SK-N-SH (cell line): Measurements from ENCODE around the gene SPON2. TPM values are rescaled to one million over a fixed set of nuclear protein-coding genes. Genes with fewer than 3 reads are reported as not detected.

Experiments used
- CTCF ChIA-PET: fragments of 300-600, 350-600 bp; formaldehyde crosslinking; extraction: SDS; loops from one replicate; lab custom pipeline; 2021; lab: Yijun Ruan, JAX
- POLR2A ChIA-PET: fragments of 350-600 bp; sonication (Branson Sonifier 250); formaldehyde crosslinking; extraction: SDS; loops from one replicate; lab custom pipeline; 2020; ENCODE audit warnings: antibody characterized with exemption, inconsistent platforms; lab: Yijun Ruan, JAX
- DNase-seq: peaks from one replicate; pipeline ENCODE4 v3.0.0; 2012
- H2AFZ ChIP-seq: fragments of 200-600 bp; sonication (generic); 2 replicates; pipeline ENCODE4 v1.8.1; 2016; ENCODE audit warnings: antibody characterized with exemption, mild to moderate bottlenecking, low read depth
- H3F3A ChIP-seq: fragments of 200-600 bp; sonication (generic); replicated peaks from 2 replicates; pipeline ENCODE3; 2016; ENCODE audit warnings: antibody characterized with exemption, mild to moderate bottlenecking; ENCODE audit not compliant: insufficient read depth
- H3K27ac ChIP-seq, 2 experiments: fragments of 200-500 bp in 1 of 2; fragments of 200-600 bp in 1 of 2; sonication (Bioruptor generic) in 1 of 2; sonication (generic), shearing (Covaris generic) in 1 of 2; 2 replicates each; pipeline versions ENCODE4 v1.5.1 to v1.6.1; 2014 to 2016; ENCODE audit warnings: low read depth in 2 of 2, inconsistent platforms in 1 of 2, low read length in 1 of 2, mild to moderate bottlenecking in 1 of 2, mixed read lengths in 1 of 2
- H3K27me3 ChIP-seq: fragments of 200-600 bp; sonication (generic), shearing (Covaris generic); 2 replicates; pipeline ENCODE4 v1.6.1; 2016; ENCODE audit warnings: mixed run types; ENCODE audit not compliant: insufficient read depth
- H3K36me3 ChIP-seq, 2 experiments: fragments of 200-500 bp in 1 of 2; fragments of 200-600 bp in 1 of 2; sonication (Bioruptor generic) in 1 of 2; sonication (generic) in 1 of 2; replicated peaks in 1 of 2; 2 replicates each; pipeline versions ENCODE3 to v1.5.1; 2014 to 2016; ENCODE audit warnings: low read length in 1 of 2, mild to moderate bottlenecking in 1 of 2; ENCODE audit not compliant: insufficient read depth in 2 of 2, control insufficient read depth in 1 of 2
- H3K4me1 ChIP-seq, 2 experiments: fragments of 200-500 bp in 1 of 2; fragments of 200-600 bp in 1 of 2; sonication (Bioruptor generic) in 1 of 2; sonication (generic), shearing (Covaris generic) in 1 of 2; 2 replicates each; pipeline versions ENCODE4 v1.5.1 to v1.6.1; 2014 to 2016; ENCODE audit warnings: low read depth in 1 of 2, low read length in 1 of 2, mixed run types in 1 of 2; ENCODE audit not compliant: insufficient read depth in 2 of 2, control insufficient read depth in 1 of 2
- H3K4me2 ChIP-seq: fragments of 200-600 bp; sonication (generic), shearing (Covaris generic); 2 replicates; pipeline ENCODE4 v1.6.1; 2017; ENCODE audit warnings: mixed run types
- H3K4me3 ChIP-seq, 2 experiments: fragments of 200-500 bp in 1 of 2; fragments of 200-600 bp in 1 of 2; sonication (Bioruptor generic) in 1 of 2; sonication (generic), shearing (Covaris generic) in 1 of 2; 2 replicates each; pipeline versions ENCODE4 v1.5.1 to v1.8.1; 2014 to 2016; ENCODE audit warnings: low read depth in 2 of 2, inconsistent platforms in 1 of 2, low read length in 1 of 2, mild to moderate bottlenecking in 1 of 2, mixed read lengths in 1 of 2, moderate library complexity in 1 of 2
- H3K79me2 ChIP-seq: fragments of 200-600 bp; sonication (generic); 2 replicates; pipeline ENCODE4 v1.8.1; 2017; ENCODE audit warnings: mild to moderate bottlenecking; ENCODE audit not compliant: insufficient read depth
- H3K9ac ChIP-seq: fragments of 200-600 bp; sonication (generic); 2 replicates; pipeline ENCODE4 v1.6.1; 2017; ENCODE audit warnings: mixed run types
- H3K9me2 ChIP-seq: fragments of 200-600 bp; sonication (generic); 2 replicates; pipeline ENCODE4 v1.6.1; 2017; ENCODE audit warnings: mixed run types
- H3K9me3 ChIP-seq: fragments of 200-600 bp; sonication (generic); 2 replicates; pipeline ENCODE4 v1.6.1; 2017; ENCODE audit warnings: mixed run types, mild to moderate bottlenecking, moderate library complexity
- H4K20me1 ChIP-seq: fragments of 200-600 bp; sonication (generic); 2 replicates; pipeline ENCODE4 v1.6.1; 2017; ENCODE audit warnings: mild to moderate bottlenecking, mixed run types; ENCODE audit not compliant: insufficient read depth
- EZH2phosphoT487 ChIP-seq: fragments of 200-600 bp; sonication (generic); IDR thresholded peaks from 2 replicates; pipeline ENCODE4 v1.6.1; 2017; ENCODE audit warnings: low read depth, mixed run types, mild to moderate bottlenecking, antibody characterized with exemption, moderate library complexity, borderline replicate concordance
- FOSL2 ChIP-seq: IDR thresholded peaks from 2 replicates; pipeline ENCODE4 v1.4.0; 2012; ENCODE audit warnings: low read depth, mild to moderate bottlenecking, moderate library complexity, borderline replicate concordance
- FOXM1 ChIP-seq: IDR thresholded peaks from 2 replicates; pipeline ENCODE4 v1.4.0; 2012; ENCODE audit warnings: low read depth, mild to moderate bottlenecking
- POLR2AphosphoS5 ChIP-seq: IDR thresholded peaks from 2 replicates; pipeline ENCODE4 v1.6.1; 2012; ENCODE audit warnings: low read depth, low read length
- RAD21 ChIP-seq: IDR thresholded peaks from 2 replicates; pipeline ENCODE4 v1.6.1; 2012; ENCODE audit warnings: mild to moderate bottlenecking, low read length
- RCOR1 ChIP-seq: fragments of 150-350 bp; IDR thresholded peaks from 2 replicates; pipeline ENCODE4 v1.6.1; 2017; ENCODE audit warnings: antibody characterized with exemption, low read length
- TAF1 ChIP-seq: IDR thresholded peaks from 2 replicates; pipeline ENCODE4 v1.6.1; 2012; ENCODE audit warnings: low read depth, mild to moderate bottlenecking, low read length, moderate library complexity, borderline replicate concordance
- YY1 ChIP-seq: IDR thresholded peaks from 2 replicates; pipeline ENCODE4 v1.4.0; 2012; ENCODE audit warnings: low read depth, mild to moderate bottlenecking
- WGBS: methylation state at CpG from one replicate; pipeline ENCODE4 v1.1.6; 2017; ENCODE audit warnings: low lambda C conversion rate; 5-methylcytosine and 5-hydroxymethylcytosine counted together
- polyA plus RNA-seq, 3 experiments: library from polyadenylated mRNA; depleted of rRNA; stranded (reverse); fragments of >200 nt; gene quantifications; 2 replicates each; pipeline ENCODE4 v1.2.3, GENCODE V29; 2012
- TF ChIP-seq, protein P1 (sequence below): IDR thresholded peaks from 2 replicates; pipeline ENCODE4 v1.4.0; 2012; ENCODE audit warnings: low read depth, borderline replicate concordance
- TF ChIP-seq, protein P2 (sequence below): IDR thresholded peaks from 2 replicates; pipeline ENCODE4 v1.6.1; 2012; ENCODE audit warnings: mild to moderate bottlenecking, low read depth, low read length, moderate library complexity

Gene SPON2
- polyA plus RNA-seq, 1 of the 3 experiments (the other 2 are of a cell fraction): 11.4 TPM

DNA sequence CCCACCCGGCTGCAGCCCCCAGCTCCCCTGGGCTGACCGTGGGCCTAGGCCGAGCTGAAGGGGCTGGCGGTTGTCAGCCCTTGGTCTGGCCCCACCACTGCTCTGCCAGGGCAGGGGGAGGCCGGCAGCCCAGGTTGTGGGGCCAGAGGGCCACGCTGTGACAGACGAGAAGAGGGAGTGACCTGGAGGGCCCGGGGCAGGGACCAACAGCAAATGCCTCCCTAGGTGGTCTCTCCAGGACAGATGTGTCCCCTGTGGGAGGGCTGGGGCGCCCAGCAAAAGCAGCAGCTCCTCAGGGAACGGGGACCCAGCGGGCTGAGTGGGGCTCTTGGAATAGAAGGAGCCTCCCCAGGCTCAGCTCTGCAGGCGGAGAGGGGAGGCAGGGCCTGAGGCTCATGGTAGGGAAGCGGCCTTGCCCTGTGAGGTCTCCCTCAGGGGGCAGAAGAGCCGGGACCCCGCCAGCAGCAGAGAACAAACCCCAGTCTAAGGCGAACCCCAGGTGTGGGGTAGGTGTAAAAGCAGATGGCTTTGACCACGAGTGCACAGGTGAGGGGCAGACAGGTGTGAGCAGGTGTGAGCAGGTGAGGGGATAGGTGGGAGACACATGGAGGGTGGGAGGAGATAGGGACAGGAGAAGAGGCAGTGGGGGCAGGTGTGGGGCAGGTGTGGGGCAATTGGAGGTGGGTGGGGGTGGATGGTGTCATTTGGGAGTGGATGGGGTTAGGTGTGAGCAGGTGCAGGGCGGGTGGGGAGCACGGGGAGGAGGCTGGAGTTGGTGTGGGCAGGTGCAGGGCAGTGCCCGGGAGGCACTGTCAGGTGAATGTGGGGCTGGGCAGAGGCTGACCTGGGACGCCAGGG lies 34.1 kb upstream of the SPON2 start:
- H2AFZ ChIP-seq: no peak overlapping the region
- WGBS: 84% methylated on average over 9 of the region's 21 CpGs
- H3K4me2 ChIP-seq: no peak overlapping the region
- CTCF ChIA-PET: interaction anchor here (0.6 to 0.9 kb wide), 2 partner anchors 10 to 375 kb away, joined by 3 to 4 read pairs; no protein-coding TSS in a partner anchor
- H3K79me2 ChIP-seq: no peaks in the 10 kb centered on the region
- H3K9ac ChIP-seq: no peak overlapping the region
- POLR2A ChIA-PET: no interaction called here
- no peaks in the 10 kb centered on the region for H3K27me3 ChIP-seq
- H4K20me1 ChIP-seq: no peaks in the 10 kb centered on the region
- H3K27ac ChIP-seq: no peak overlapping the region; a peak in 1 of 4 replicates
- DNase-seq: no peak
- peaks cover 0 to 10% of the 10 kb centered on the region in 2 experiments for H3K36me3 ChIP-seq
- no peaks in the 10 kb centered on the region for H3K9me3 ChIP-seq
- no peaks in the 10 kb centered on the region for H3K9me2 ChIP-seq
- no peaks in the 10 kb centered on the region for H3F3A ChIP-seq
- no peak for TF ChIP-seq RCOR1
- no peak for TF ChIP-seq POLR2AphosphoS5
- no peak overlapping the region for H3K4me3 ChIP-seq
- peaks cover 0 to 54% of the 10 kb centered on the region in 2 experiments; a peak in 1 of 4 replicates for H3K4me1 ChIP-seq

DNA sequence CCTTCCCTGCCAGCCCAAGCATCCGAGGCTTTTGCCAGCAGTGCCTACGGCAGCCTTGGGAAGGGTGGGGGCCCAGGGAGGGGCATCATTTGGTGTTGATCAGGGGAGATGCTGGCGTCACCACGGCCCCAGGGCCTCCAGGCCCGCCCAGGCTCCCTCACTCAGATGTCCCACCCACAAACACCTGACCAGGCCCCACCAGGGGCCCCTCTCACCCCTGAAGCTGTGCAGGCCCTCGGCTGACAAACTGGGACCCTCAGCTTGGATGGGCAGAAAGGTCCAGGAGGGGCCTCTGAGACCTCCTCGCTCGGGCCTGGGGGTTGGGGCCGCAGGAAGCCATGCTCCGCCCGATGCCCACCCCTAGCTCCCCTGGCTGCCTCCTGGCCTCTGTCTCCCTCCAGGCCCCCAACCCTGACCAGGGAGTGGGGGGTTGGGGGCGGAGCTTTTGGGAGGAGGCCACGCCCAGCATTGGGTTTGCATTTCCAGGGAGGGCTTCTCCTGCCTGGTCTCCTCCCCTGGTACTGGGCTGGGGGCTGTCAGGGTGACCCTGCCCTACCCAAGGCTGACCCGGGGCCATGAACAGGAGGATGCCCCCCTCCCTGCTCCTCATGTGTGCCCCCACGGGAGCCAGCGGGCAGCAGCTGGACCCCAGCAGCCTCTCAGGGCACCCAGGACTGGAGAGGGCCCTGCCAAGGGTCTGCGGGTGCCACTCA lies 33.4 kb upstream of the SPON2 start:
- DNase-seq: no peak
- Histone ChIP-seq H3K4me2 (no peak overlapping the region), H3K79me2 (no peaks in the 10 kb centered on the region), H3K9ac (no peak overlapping the region), H3K27me3 (no peaks in the 10 kb centered on the region), H3K4me1 (peaks cover 1 to 55% of the 10 kb centered on the region in 2 experiments; a peak in 2 of 4 replicates), H4K20me1 (no peaks in the 10 kb centered on the region), H3K9me3 (no peaks in the 10 kb centered on the region), H3K36me3 (peaks cover 0 to 5% of the 10 kb centered on the region in 2 experiments), H3K4me3 (no peak overlapping the region), H3F3A (no peaks in the 10 kb centered on the region), H3K27ac (peak overlapping the region in 1 of 2 experiments; percentile 16; a peak in 1 of 4 replicates), H3K9me2 (no peaks in the 10 kb centered on the region), H2AFZ (no peak overlapping the region)
- no CpG with 5 or more reads among the region's 17 CpGs for whole genome bisulfite sequencing
- ChIA-PET POLR2A (no interaction called here), CTCF (interaction anchor here (0.6 to 1.2 kb wide), 4 partner anchors 9 to 376 kb away, joined by 3 to 4 read pairs (median 4); no protein-coding TSS in a partner anchor)
- no peak for TF ChIP-seq TAF1

DNA sequence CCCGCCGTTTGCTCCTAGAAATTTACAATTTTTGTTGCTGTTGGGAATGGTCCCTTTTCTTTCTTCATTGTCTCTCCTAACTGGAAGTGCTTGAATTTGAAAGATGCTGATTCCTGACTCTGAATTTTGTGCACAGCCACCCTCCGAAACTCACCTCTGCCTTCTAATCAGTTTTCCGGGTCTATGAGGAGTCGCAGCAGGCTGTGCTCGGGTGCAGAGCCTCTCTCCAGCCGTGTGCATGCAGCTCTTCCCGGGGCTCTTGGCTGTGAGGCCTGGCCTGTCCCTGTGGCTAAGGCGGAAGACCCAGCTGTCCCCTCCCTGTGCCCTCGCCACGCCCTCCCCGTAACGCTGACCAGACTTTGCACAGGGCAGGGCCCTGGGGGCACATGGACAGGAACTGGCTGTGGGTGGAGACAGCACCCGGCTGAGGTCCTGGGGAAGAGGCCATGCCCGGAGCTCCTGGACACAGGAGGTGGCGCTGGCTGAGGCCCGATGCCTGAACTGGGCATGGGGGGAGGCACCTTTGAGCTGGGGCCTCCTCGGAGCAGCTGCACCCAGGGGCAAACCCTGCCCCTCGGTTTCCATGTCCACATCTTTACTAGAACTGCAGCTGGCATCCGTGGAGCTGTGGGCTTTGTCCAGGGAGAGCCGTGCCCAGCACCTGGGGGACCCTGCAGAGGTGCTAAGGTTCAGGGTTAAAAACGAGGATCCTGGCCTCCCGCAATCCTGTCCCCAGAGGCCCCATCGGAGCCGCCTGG lies 32.6 kb upstream of the SPON2 start:
- no peak overlapping the region for H3K4me2 ChIP-seq
- H3K4me1 ChIP-seq: peaks cover 8 to 55% of the 10 kb centered on the region in 2 experiments; a peak in 2 of 4 replicates
- no peaks in the 10 kb centered on the region for H3K27me3 ChIP-seq
- ChIA-PET POLR2A (interaction anchor here (0.6 kb wide), 1 partner anchor 12 kb away, joined by 3 read pairs; no protein-coding TSS in a partner anchor), CTCF (interaction anchor here (1.1 to 1.4 kb wide), 3 partner anchors 10 to 74 kb away, joined by 3 to 4 read pairs (median 3); no protein-coding TSS in a partner anchor)
- no peak overlapping the region for H3K9ac ChIP-seq
- H3K27ac ChIP-seq: peak overlapping the region in 1 of 2 experiments; percentile 34; a peak in 1 of 4 replicates
- WGBS: 85% methylated on average over 9 of the region's 25 CpGs
- no peaks in the 10 kb centered on the region for H3K9me2 ChIP-seq
- DNase-seq: peak; percentile 83
- H3K4me3 ChIP-seq: no peak overlapping the region
- H2AFZ ChIP-seq: no peak overlapping the region
- H3F3A ChIP-seq: no peaks in the 10 kb centered on the region
- H3K9me3 ChIP-seq: no peaks in the 10 kb centered on the region
- H4K20me1 ChIP-seq: no peaks in the 10 kb centered on the region
- H3K36me3 ChIP-seq: no peaks in the 10 kb centered on the region
- H3K79me2 ChIP-seq: no peaks in the 10 kb centered on the region
- TF ChIP-seq, protein P1, sequence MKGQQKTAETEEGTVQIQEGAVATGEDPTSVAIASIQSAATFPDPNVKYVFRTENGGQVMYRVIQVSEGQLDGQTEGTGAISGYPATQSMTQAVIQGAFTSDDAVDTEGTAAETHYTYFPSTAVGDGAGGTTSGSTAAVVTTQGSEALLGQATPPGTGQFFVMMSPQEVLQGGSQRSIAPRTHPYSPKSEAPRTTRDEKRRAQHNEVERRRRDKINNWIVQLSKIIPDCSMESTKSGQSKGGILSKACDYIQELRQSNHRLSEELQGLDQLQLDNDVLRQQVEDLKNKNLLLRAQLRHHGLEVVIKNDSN: no peak
- TF ChIP-seq, protein P2, sequence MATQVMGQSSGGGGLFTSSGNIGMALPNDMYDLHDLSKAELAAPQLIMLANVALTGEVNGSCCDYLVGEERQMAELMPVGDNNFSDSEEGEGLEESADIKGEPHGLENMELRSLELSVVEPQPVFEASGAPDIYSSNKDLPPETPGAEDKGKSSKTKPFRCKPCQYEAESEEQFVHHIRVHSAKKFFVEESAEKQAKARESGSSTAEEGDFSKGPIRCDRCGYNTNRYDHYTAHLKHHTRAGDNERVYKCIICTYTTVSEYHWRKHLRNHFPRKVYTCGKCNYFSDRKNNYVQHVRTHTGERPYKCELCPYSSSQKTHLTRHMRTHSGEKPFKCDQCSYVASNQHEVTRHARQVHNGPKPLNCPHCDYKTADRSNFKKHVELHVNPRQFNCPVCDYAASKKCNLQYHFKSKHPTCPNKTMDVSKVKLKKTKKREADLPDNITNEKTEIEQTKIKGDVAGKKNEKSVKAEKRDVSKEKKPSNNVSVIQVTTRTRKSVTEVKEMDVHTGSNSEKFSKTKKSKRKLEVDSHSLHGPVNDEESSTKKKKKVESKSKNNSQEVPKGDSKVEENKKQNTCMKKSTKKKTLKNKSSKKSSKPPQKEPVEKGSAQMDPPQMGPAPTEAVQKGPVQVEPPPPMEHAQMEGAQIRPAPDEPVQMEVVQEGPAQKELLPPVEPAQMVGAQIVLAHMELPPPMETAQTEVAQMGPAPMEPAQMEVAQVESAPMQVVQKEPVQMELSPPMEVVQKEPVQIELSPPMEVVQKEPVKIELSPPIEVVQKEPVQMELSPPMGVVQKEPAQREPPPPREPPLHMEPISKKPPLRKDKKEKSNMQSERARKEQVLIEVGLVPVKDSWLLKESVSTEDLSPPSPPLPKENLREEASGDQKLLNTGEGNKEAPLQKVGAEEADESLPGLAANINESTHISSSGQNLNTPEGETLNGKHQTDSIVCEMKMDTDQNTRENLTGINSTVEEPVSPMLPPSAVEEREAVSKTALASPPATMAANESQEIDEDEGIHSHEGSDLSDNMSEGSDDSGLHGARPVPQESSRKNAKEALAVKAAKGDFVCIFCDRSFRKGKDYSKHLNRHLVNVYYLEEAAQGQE: no peak
- TF ChIP-seq RAD21 (0 out of 2 replicates have a peak, but pooled peaks have one; percentile 8), POLR2AphosphoS5 (no peak), FOSL2 (no peak), EZH2phosphoT487 (no peak), YY1 (no peak), FOXM1 (no peak)
